ENCODE results near the gene TBC1D22B. TPM values are rescaled to one million over a fixed set of nuclear protein-coding genes. Genes with fewer than 3 reads are reported as not detected.
A peak's percentile ranks its signal among the peaks of the same experiment; 100 is the strongest.

The TBC1D22B gene
- total and polyA plus RNA-seq, 9 of the 15 experiments (the other 6 are each of a cell fraction or from before 2014, with no cell fraction given), result 4.8 to 24.2 (median 13.5) TPM

DNA sequence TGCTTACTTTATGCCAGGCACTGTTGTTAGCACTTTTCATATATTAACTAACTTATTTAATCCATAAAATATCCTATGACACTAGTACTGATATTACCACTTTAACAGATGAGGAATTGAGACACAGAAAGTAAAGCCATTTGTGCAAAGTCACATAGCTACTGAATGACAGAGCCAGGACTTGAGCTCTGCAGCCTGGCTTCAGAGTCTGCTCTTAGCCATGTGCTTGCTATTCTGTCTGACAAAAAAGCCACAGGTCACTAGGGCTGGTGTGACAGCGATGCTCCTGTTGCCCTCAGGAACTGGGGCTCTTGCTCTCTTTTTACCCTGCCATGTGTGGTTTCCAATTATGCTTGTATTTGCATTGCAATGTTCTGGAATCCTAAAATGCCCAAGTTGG lies 51.5 kb downstream of the TBC1D22B start (continued):
- TF ChIP-seq, protein P1, sequence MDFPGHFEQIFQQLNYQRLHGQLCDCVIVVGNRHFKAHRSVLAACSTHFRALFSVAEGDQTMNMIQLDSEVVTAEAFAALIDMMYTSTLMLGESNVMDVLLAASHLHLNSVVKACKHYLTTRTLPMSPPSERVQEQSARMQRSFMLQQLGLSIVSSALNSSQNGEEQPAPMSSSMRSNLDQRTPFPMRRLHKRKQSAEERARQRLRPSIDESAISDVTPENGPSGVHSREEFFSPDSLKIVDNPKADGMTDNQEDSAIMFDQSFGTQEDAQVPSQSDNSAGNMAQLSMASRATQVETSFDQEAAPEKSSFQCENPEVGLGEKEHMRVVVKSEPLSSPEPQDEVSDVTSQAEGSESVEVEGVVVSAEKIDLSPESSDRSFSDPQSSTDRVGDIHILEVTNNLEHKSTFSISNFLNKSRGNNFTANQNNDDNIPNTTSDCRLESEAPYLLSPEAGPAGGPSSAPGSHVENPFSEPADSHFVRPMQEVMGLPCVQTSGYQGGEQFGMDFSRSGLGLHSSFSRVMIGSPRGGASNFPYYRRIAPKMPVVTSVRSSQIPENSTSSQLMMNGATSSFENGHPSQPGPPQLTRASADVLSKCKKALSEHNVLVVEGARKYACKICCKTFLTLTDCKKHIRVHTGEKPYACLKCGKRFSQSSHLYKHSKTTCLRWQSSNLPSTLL (IDR thresholded peaks at IDR 0.05), result no peak
- TF ChIP-seq U2AF2 (optimal IDR thresholded peaks at IDR 0.05; ENCODE audit: low read depth, low read length), result no peak
- TF ChIP-seq, protein P2, sequence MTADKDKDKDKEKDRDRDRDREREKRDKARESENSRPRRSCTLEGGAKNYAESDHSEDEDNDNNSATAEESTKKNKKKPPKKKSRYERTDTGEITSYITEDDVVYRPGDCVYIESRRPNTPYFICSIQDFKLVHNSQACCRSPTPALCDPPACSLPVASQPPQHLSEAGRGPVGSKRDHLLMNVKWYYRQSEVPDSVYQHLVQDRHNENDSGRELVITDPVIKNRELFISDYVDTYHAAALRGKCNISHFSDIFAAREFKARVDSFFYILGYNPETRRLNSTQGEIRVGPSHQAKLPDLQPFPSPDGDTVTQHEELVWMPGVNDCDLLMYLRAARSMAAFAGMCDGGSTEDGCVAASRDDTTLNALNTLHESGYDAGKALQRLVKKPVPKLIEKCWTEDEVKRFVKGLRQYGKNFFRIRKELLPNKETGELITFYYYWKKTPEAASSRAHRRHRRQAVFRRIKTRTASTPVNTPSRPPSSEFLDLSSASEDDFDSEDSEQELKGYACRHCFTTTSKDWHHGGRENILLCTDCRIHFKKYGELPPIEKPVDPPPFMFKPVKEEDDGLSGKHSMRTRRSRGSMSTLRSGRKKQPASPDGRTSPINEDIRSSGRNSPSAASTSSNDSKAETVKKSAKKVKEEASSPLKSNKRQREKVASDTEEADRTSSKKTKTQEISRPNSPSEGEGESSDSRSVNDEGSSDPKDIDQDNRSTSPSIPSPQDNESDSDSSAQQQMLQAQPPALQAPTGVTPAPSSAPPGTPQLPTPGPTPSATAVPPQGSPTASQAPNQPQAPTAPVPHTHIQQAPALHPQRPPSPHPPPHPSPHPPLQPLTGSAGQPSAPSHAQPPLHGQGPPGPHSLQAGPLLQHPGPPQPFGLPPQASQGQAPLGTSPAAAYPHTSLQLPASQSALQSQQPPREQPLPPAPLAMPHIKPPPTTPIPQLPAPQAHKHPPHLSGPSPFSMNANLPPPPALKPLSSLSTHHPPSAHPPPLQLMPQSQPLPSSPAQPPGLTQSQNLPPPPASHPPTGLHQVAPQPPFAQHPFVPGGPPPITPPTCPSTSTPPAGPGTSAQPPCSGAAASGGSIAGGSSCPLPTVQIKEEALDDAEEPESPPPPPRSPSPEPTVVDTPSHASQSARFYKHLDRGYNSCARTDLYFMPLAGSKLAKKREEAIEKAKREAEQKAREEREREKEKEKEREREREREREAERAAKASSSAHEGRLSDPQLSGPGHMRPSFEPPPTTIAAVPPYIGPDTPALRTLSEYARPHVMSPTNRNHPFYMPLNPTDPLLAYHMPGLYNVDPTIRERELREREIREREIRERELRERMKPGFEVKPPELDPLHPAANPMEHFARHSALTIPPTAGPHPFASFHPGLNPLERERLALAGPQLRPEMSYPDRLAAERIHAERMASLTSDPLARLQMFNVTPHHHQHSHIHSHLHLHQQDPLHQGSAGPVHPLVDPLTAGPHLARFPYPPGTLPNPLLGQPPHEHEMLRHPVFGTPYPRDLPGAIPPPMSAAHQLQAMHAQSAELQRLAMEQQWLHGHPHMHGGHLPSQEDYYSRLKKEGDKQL (CRISPR knock-in tag; IDR thresholded peaks at IDR 0.05; ENCODE audit: borderline replicate concordance), result no peak
- no peak for TF ChIP-seq MEIS2 (IDR thresholded peaks at IDR 0.05; ENCODE audit: partially characterized antibody)
- TF ChIP-seq FOXJ2 (tag; IDR thresholded peaks at IDR 0.05), result no peak
- TF ChIP-seq, protein P3, sequence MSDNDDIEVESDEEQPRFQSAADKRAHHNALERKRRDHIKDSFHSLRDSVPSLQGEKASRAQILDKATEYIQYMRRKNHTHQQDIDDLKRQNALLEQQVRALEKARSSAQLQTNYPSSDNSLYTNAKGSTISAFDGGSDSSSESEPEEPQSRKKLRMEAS (CRISPR knock-in tag; IDR thresholded peaks at IDR 0.05), result peak; percentile 54; the same call in 1 of the 2 replicates
